Measurements from ENCODE around the gene BTBD9.
"Not testable (repeated sequence)": the region's sequence is repeated elsewhere in the genome, so short reads cannot be mapped to it uniquely, and the experiment has no call there.

Gene BTBD9

GRCh38 chr6:38370653-38371601, 268.8 kb downstream of the BTBD9 start:
- no peak for DNase-seq

GRCh38 chr6:38367231-38367630, 272.5 kb downstream of the BTBD9 start:
- peak; percentile 10 for DNase-seq

GRCh38 chr6:38366234-38366633, 273.5 kb downstream of the BTBD9 start:
- no peak for DNase-seq

- peak; percentile 22 for DNase-seq
These were observed 275.0 kb downstream of the BTBD9 start for GRCh38 chr6:38364775-38365174.

GRCh38 chr6:38364127-38364526, 275.6 kb downstream of the BTBD9 start:
- DNase-seq = peak; percentile 56

GRCh38 chr6:38355519-38355918, 284.2 kb downstream of the BTBD9 start:
- no peak for DNase-seq

GRCh38 chr6:38354905-38355304, 284.8 kb downstream of the BTBD9 start:
- peak; percentile 23 for DNase-seq

GRCh38 chr6:38354037-38354381, 285.7 kb downstream of the BTBD9 start:
- DNase-seq = no peak

GRCh38 chr6:38353310-38354036, 286.3 kb downstream of the BTBD9 start:
- peak; percentile 50 for DNase-seq

- DNase-seq = peak; percentile 66
These were observed 287.1 kb downstream of the BTBD9 start for GRCh38 chr6:38352636-38353035.

- DNase-seq = peak; percentile 86
These were observed 288.8 kb downstream of the BTBD9 start for GRCh38 chr6:38350942-38351341.

GRCh38 chr6:38350220-38350619, 289.5 kb downstream of the BTBD9 start:
- peak; percentile 22 for DNase-seq

- peak; percentile 96 for DNase-seq
These were observed 289.9 kb downstream of the BTBD9 start for GRCh38 chr6:38349795-38350194.

GRCh38 chr6:38349221-38349620, 290.5 kb downstream of the BTBD9 start:
- DNase-seq = no peak

GRCh38 chr6:38348371-38348770, 291.4 kb downstream of the BTBD9 start:
- no peak for DNase-seq

GRCh38 chr6:38347829-38348228, 291.9 kb downstream of the BTBD9 start:
- not testable (repeated sequence) for DNase-seq

- DNase-seq = peak; percentile 97
These were observed 293.2 kb downstream of the BTBD9 start for GRCh38 chr6:38346291-38347079.

- no peak for DNase-seq
These were observed 294.1 kb downstream of the BTBD9 start for GRCh38 chr6:38345586-38345985.

GRCh38 chr6:38341496-38341895, 298.2 kb downstream of the BTBD9 start:
- DNase-seq = peak; percentile 31

- DNase-seq = no peak
These were observed 299.8 kb downstream of the BTBD9 start for GRCh38 chr6:38339914-38340313.

- DNase-seq = peak; percentile 87
These were observed 301.8 kb downstream of the BTBD9 start for GRCh38 chr6:38337819-38338465.

- DNase-seq = no peak
These were observed 302.8 kb downstream of the BTBD9 start for GRCh38 chr6:38336922-38337321.

- no peak for DNase-seq
These were observed 312.9 kb downstream of the BTBD9 start for GRCh38 chr6:38326837-38327236.
